ENCODE measurements around the gene DDN. TPM values are rescaled to one million over a fixed set of nuclear protein-coding genes. Genes with fewer than 3 reads are reported as not detected.
A peak's percentile ranks its signal among the peaks of the same experiment; 100 is the strongest.

The DDN gene
- total RNA-seq, 1 experiment from 2014 or later: 0.14 TPM

DNA sequence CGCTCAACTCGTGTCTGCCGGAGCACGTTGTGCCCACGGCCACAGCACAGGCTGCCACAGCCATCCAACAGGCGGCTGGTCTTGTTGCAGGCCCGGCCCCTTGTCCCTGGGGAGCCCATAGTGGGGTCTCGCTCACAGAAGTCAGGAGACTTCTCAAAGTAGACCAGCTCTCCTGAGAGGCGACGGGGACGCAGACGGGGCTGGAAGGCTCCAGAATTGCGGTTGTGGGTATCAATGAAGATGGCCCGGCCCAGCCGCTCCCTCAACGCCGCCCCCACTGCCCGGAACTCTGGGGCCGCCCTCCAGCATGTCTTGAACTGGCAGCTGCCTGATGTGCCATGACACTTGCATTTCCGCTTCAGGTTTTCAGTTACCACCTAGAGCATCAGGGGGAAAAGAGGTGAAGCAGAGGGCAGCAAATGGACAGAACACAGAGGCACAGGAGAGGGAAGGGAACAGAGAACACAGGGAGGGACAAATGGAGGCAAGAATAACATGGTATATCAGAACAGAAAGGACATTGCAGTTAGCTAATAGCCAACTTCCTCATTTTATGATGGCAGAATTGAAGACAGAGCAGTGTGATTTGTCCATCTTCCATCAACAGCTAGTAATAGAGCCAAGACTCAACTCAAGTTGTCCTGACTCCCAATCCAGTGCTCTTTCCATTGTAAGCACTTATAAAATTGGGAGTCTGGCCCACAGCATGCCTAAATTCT, 32.8 kb downstream of the DDN start:
- no peak for DNase-seq (ENCODE audit: low spot score)

GRCh38 chr12:48965298-48965838, 33.8 kb downstream of the DDN start:
- DNase-seq (ENCODE audit: low spot score): no peak

- no peak for DNase-seq (ENCODE audit: low spot score)
Measured at GRCh38 chr12:48961801-48962200, 37.4 kb downstream of the DDN start.

- DNase-seq (ENCODE audit: low spot score): no peak
Measured at GRCh38 chr12:48961331-48961730, 37.8 kb downstream of the DDN start.

GRCh38 chr12:48960834-48961233, 38.3 kb downstream of the DDN start:
- no peak for DNase-seq (ENCODE audit: low spot score)

GRCh38 chr12:48958049-48958388, 41.2 kb downstream of the DDN start:
- DNase-seq (ENCODE audit: low spot score): no peak

DNA sequence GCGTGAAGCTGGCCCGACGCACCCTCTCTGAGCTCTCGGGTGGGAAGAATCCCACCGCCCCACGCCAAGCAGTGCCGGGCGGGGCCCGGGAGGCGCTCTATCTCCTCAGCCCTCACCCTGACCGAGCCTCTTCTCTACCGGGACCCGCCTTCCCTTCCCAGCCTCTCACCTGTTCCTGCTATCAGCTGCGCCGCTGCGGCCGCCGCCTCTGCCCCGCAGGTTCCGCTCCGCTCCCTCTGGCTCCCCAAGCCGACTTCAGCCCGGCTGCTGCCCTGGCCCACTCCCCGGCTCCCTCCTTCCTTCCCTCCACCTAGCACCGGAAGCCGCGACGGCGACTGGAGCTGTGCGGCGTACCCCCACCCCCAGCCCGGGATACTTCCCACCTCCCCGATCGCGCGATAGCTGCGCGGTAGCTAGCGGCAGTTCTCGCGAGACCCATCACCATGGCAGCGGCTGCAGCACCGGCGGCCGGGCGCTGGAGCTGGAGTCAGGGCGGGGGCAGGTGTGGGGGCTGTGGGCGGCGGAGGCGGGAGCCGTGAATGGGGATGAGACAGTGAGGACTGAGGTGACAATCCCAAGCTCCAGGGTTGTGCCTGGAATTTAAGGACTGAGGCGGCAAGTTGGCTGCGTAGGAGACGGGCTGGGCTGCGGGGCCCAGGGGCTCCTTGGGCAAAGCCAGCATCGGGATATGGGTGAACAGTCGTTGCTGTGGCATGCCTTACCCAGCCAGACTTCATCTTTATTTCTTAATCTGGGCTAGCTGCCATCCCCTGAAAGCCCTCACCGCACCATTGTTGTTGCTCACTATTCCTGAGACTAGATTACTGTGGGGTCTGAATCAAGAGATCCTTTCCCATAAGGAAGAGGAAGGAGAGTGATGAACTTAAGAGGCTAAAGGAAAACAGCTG, 41.8 kb downstream of the DDN start, which contains the start of gene ARF3:
Gene ARF3, minus strand, starts transcription at position 347 of the 908 bp plus-strand sequence. CDS start 16,392 bp downstream, outside the sequence.
- peak; percentile 94 for DNase-seq (ENCODE audit: low spot score)

DNA sequence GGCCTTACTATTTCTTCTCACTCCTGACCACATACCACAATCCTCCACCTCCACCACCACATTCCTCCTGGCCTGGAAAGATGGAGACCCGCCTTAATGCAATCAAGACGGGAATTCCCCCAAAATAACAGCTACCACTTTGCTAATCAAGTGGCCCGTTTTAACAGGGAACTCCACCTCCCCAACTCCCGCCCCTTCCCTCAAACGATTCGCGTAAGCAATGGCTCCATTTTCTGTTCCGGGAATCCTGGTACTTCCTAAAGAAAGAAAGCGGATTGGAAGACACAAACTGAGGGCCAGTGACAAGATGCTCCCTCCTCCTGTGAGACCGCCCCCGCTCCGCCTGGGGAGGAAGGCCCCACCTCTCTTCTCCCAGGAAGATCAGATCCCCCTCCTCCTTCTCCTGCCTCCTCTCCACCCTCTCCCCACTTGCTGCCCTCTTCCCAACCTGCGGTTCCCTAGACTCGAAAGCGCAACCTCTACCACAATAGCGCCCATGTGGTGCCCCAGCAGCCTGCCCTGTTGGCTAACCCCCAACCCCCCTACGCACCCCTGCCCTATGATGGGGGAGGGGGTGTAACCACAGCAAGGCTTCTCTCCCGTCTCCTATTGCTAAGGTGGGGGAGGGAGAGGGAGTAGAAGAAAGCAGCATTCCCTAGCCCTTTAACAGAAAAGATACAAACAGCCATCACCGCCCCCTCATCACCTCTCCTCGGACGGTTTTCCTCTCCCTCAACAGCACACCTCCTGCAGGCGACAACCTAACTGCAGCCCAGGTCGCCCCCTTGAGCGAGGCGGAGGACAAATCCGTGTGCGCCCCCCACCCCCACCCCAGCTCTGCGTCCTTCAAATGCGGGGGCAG, 42.7 kb downstream of the DDN start:
- DNase-seq (ENCODE audit: low spot score): peak; percentile 97

DNA sequence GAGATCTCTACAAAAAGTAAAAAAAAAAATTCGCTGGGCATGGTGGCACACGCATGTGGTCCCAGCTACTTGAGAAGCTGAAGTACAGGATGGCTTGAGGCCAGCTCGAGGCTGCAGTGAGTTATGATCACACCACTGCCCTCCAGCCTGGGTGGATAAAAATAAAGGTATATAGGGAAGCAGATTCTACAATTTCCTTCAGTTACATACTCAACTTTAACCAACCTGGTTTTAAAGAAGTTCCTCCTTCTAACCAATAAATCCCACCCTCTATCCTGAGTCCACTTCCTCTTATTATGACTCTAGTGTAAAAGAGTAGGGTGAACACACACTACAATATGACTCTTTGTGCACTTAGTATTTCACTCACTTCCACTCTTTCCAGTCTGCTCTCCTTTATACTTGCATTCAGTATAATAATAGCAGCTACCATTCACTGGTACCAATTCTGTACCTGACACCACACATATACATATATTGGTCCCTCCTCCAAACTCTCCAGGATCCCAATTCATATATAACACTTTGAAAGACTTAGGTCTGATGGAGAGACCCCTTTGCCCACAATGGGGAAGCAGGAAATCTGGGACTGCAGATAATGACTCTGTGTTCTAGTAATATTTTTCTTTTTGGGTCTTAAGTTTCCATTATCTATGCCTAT, 44.2 kb downstream of the DDN start:
- no peak for DNase-seq (ENCODE audit: low spot score)

- DNase-seq (ENCODE audit: low spot score): no peak
Measured at GRCh38 chr12:48954061-48954460, 45.1 kb downstream of the DDN start.

DNA sequence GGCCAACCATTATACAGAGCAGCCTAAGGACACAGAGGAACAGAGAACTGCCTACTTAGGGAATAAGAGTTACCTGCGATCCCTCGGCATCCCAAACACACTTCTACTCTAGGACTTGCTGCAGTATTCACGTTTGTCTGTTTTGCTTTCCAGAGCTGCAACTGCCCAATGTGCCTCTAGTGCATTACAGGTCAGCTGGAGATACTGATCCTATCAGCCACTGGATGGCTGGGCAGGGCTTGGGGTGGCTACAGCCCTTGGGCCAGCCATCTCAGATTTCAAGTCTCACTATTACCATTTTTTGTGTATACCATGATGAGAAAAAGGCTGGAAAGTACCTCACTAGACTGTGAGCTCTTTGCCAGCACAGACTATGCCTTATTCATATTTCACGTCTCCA, 46.5 kb downstream of the DDN start:
- no peak for DNase-seq (ENCODE audit: low spot score)

DNA sequence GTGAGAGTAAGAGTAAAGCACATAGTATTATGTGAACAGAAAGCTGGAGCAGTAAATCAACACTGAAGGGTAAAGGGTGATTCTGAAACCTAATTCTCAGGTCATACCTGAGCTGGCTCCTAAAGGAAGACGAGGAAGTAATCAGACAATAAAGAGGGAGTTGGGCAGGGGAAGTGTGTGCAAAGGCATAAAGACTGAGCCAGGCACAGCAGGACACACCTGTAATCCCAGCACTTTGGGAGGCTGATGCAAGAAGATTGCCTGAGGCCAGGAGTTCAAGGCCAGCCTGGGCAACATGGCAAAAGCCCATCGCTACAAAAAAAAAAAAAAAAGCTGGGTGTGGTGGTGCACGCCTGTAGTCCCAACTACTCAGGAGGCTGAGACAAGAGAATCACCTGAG, 51.4 kb downstream of the DDN start:
- DNase-seq (ENCODE audit: low spot score): no peak

- DNase-seq (ENCODE audit: low spot score): no peak
Measured at GRCh38 chr12:48946943-48947342, 52.2 kb downstream of the DDN start.

- no peak for DNase-seq (ENCODE audit: low spot score)
Measured at GRCh38 chr12:48946205-48946604, 53.0 kb downstream of the DDN start.

Other genes starting within 250 kb of the DDN start
- gene ADCY6, start 210.3 kb downstream of the DDN start, total RNA-seq (2014; rRNA removed; shearing (Covaris generic)): 7.8 and 8.5 TPM in 2 replicates
- gene CACNB3, start 180.9 kb downstream of the DDN start, total RNA-seq (2014; rRNA removed; shearing (Covaris generic)): 15.1 and 17.7 TPM in 2 replicates
- 65.5 and 75.0 TPM in 2 replicates for gene DDX23, start 147.2 kb downstream of the DDN start, total RNA-seq (2014; rRNA removed; shearing (Covaris generic))
- gene RND1, start 133.5 kb downstream of the DDN start, total RNA-seq (2014; rRNA removed; shearing (Covaris generic)): 0.06 and 0.14 TPM in 2 replicates
- gene FKBP11, start 73.9 kb downstream of the DDN start, total RNA-seq (2014; rRNA removed; shearing (Covaris generic)): 12.1 and 14.2 TPM in 2 replicates
- 111 and 127 TPM in 2 replicates for gene ARF3, start 41.9 kb downstream of the DDN start, total RNA-seq (2014; rRNA removed; shearing (Covaris generic))
- gene WNT10B, start 27.6 kb downstream of the DDN start, total RNA-seq (2014; rRNA removed; shearing (Covaris generic)): 0.08 TPM in 1 of 2 replicates, not detected in the other
- gene WNT1, start 21.1 kb downstream of the DDN start, total RNA-seq (2014; rRNA removed; shearing (Covaris generic)): not detected in 2 replicates
- gene PRKAG1, start 19.4 kb upstream of the DDN start, total RNA-seq (2014; rRNA removed; shearing (Covaris generic)): 94.4 and 105 TPM in 2 replicates
- gene KMT2D, start 61.4 kb upstream of the DDN start, total RNA-seq (2014; rRNA removed; shearing (Covaris generic)): 6.9 and 9.4 TPM in 2 replicates
- 0.99 and 2.4 TPM in 2 replicates for gene RHEBL1, start 70.6 kb upstream of the DDN start, total RNA-seq (2014; rRNA removed; shearing (Covaris generic))
- 0.02 TPM in 1 of 2 replicates, not detected in the other for gene DHH, start 95.4 kb upstream of the DDN start, total RNA-seq (2014; rRNA removed; shearing (Covaris generic))
- gene LMBR1L, start 111.5 kb upstream of the DDN start, total RNA-seq (2014; rRNA removed; shearing (Covaris generic)): 10.6 and 27.3 TPM in 2 replicates
- 3,840 and 4,099 TPM in 2 replicates for gene TUBA1B, start 132.0 kb upstream of the DDN start, total RNA-seq (2014; rRNA removed; shearing (Covaris generic))
- 403 and 523 TPM in 2 replicates for gene TUBA1A, start 189.7 kb upstream of the DDN start, total RNA-seq (2014; rRNA removed; shearing (Covaris generic))